Body of pancreas (tissue), 4 donors: ENCODE data around the gene CCDC93.

Experiments
- CTCF ChIP-seq, 7 experiments: fragments of 450-650 bp in 4 of 7; fragments of 200-600 bp in 3 of 7; sonication (generic) in 3 of 7; IDR thresholded peaks; one replicate each; pipeline ENCODE4 v1.5.1; 2016 to 2019; ENCODE audit warnings: antibody characterized with exemption in 7 of 7
- POLR2A ChIP-seq, 3 donors: fragments of 450-650 bp; IDR thresholded peaks; one replicate each; pipeline ENCODE4 v1.6.1; 2016; ENCODE audit warnings: antibody characterized with exemption in 3 of 3, mild to moderate bottlenecking in 2 of 3

DNA sequence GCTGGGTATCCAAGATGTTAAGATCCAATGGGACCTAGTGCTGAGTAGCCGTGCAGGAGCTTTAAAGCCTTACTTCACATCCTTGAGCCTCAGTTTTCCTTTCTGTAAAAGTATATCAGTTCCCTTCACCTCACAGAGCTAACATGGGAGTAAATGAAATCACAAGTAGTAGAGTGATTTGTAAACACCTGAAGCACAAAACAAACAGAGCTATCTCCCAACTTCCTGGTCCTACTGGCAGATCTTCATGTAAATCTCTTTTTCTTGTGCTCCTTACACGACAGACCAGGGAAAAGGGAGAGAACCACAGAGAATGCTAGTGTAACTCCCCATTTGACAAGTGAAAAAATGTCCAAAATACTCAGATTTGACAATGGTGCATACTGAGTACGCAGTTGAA, 17.3 kb downstream of the CCDC93 start:
- no peak for TF ChIP-seq POLR2A (IDR thresholded peaks at IDR 0.05)
- no peak for TF ChIP-seq CTCF (IDR thresholded peaks at IDR 0.05)
